Measurements from ENCODE around the gene KCNH1. TPM values are rescaled to one million over a fixed set of nuclear protein-coding genes. Genes with fewer than 3 reads are reported as not detected.

Gene KCNH1
- total RNA-seq, result 10 to 100 TPM in 1 of 4 donors, 1 to 10 TPM in 2, under 1 TPM in 1; 0.53 to 16.5 (median 2.4) TPM

GRCh38 chr1:211133836-211134669 lies at the start of gene KCNH1:
Gene KCNH1, minus strand, starts transcription at chr1:211134148. Its CDS starts 203 bp downstream, at chr1:211133945.
- TF ChIP-seq POLR2A (IDR thresholded peaks at IDR 0.05), result no peak
- peak; percentile 55 to 86 (median 74) for TF ChIP-seq CTCF (IDR thresholded peaks at IDR 0.05)
- H3K36me3 ChIP-seq, result no peaks in the 10 kb centered on the region
- H3K4me3 ChIP-seq, result peak within 1 kb of the TSS; percentile 24 to 59 (median 52)
- H3K27ac ChIP-seq, result peak within 1 kb of the TSS in 1 of 4 donors; percentile 38
- DNase-seq, result peak; percentile 59 to 85 (median 71)
- no peaks in the 10 kb centered on the region for H3K9me3 ChIP-seq
- peaks cover 0 to 9% of the 10 kb centered on the region in 2 donors for H3K27me3 ChIP-seq
- peaks cover 0 to 14% (median 0%) of the 10 kb centered on the region in 4 donors for H3K4me1 ChIP-seq

GRCh38 chr1:211182746-211183145 lies 48.8 kb upstream of the KCNH1 start:
- no peaks in the 10 kb centered on the region for H3K36me3 ChIP-seq
- no peak for DNase-seq
- no peaks in the 10 kb centered on the region for H3K9me3 ChIP-seq
- no peaks in the 10 kb centered on the region for H3K27me3 ChIP-seq
- no peak overlapping the region for H3K27ac ChIP-seq
- TF ChIP-seq POLR2A (IDR thresholded peaks at IDR 0.05) (no peak), CTCF (IDR thresholded peaks at IDR 0.05) (no peak)
- H3K4me3 ChIP-seq, result no peak overlapping the region
- no peaks in the 10 kb centered on the region for H3K4me1 ChIP-seq

- Histone ChIP-seq H3K4me1 (no peaks in the 10 kb centered on the region), H3K27me3 (no peaks in the 10 kb centered on the region), H3K9me3 (no peaks in the 10 kb centered on the region), H3K36me3 (no peaks in the 10 kb centered on the region), H3K4me3 (no peak overlapping the region), H3K27ac (no peak overlapping the region)
- TF ChIP-seq CTCF (IDR thresholded peaks at IDR 0.05) (no peak), POLR2A (IDR thresholded peaks at IDR 0.05) (no peak)
- no peak for DNase-seq
Measured at GRCh38 chr1:211174375-211174774, 40.4 kb upstream of the KCNH1 start.

GRCh38 chr1:211172657-211173056 lies 38.7 kb upstream of the KCNH1 start:
- no peaks in the 10 kb centered on the region for H3K36me3 ChIP-seq
- peaks cover 0 to 7% (median 4%) of the 10 kb centered on the region in 4 donors for H3K9me3 ChIP-seq
- H3K27ac ChIP-seq, result no peak overlapping the region
- no peaks in the 10 kb centered on the region for H3K27me3 ChIP-seq
- no peak overlapping the region for H3K4me3 ChIP-seq
- no peak for DNase-seq
- TF ChIP-seq CTCF (IDR thresholded peaks at IDR 0.05) (no peak), POLR2A (IDR thresholded peaks at IDR 0.05) (no peak)
- H3K4me1 ChIP-seq, result no peaks in the 10 kb centered on the region

- no peaks in the 10 kb centered on the region for H3K27me3 ChIP-seq
- H3K9me3 ChIP-seq, result peaks cover 0 to 7% (median 4%) of the 10 kb centered on the region in 4 donors
- no peaks in the 10 kb centered on the region for H3K36me3 ChIP-seq
- no peak for DNase-seq
- H3K27ac ChIP-seq, result no peak overlapping the region
- H3K4me1 ChIP-seq, result no peaks in the 10 kb centered on the region
- no peak overlapping the region for H3K4me3 ChIP-seq
- TF ChIP-seq CTCF (IDR thresholded peaks at IDR 0.05) (no peak), POLR2A (IDR thresholded peaks at IDR 0.05) (no peak)
Measured at GRCh38 chr1:211169353-211169752, 35.4 kb upstream of the KCNH1 start.

Data from Peyer's patch (tissue), 4 donors.